Keratinocyte (primary cell): Measurements from ENCODE around the gene SCN8A. TPM values are rescaled to one million over a fixed set of nuclear protein-coding genes. Genes with fewer than 3 reads are reported as not detected.

Experiments
- DNase-seq: peaks from one replicate; pipeline ENCODE4 v3.0.0-alpha.2; 2011; ENCODE audit warnings: low read depth, missing footprints, low spot score
- FAIRE-seq: peaks from 2 replicates; lab custom pipeline; 2011; peaks lifted over from hg19 to GRCh38; lab: Jason Lieb, UNC
- H2AFZ ChIP-seq: 2 replicates; pipeline ENCODE4 v1.6.0; 2012; ENCODE audit warnings: low read length, control low read depth, inconsistent platforms; ENCODE audit not compliant: control insufficient read depth
- H3K27ac ChIP-seq: 2 replicates; pipeline ENCODE4 v1.5.1; 2011; ENCODE audit warnings: low read length; ENCODE audit not compliant: control insufficient read depth, insufficient read depth
- H3K27me3 ChIP-seq: 3 replicates; pipeline ENCODE4 v1.6.0; 2011; ENCODE audit warnings: low read length; ENCODE audit not compliant: control insufficient read depth, insufficient read depth; ENCODE audit errors: extremely low read depth
- H3K36me3 ChIP-seq, 2 experiments: 2 replicates in 1 of 2; 3 replicates in 1 of 2; pipeline ENCODE4 v1.5.1; 2011; ENCODE audit warnings: low read length in 2 of 2, mild to moderate bottlenecking in 1 of 2; ENCODE audit not compliant: control insufficient read depth in 2 of 2, insufficient read depth in 2 of 2; ENCODE audit errors: extremely low read depth in 1 of 2
- H3K4me1 ChIP-seq: 3 replicates; pipeline ENCODE4 v1.5.1; 2011; ENCODE audit warnings: low read length; ENCODE audit not compliant: control insufficient read depth, insufficient read depth; ENCODE audit errors: extremely low read depth
- H3K4me2 ChIP-seq: 3 replicates; pipeline ENCODE4 v1.6.0; 2011; ENCODE audit warnings: low read depth, low read length; ENCODE audit not compliant: control insufficient read depth, insufficient read depth; ENCODE audit errors: extremely low read depth
- H3K4me3 ChIP-seq, 3 experiments: fragments of 200-600 bp in 1 of 3; sonication (generic) in 1 of 3; 2 replicates in 2 of 3; 3 replicates in 1 of 3; pipeline ENCODE4 v1.5.1; 2011 to 2016; ENCODE audit warnings: low read length in 3 of 3, mild to moderate bottlenecking in 3 of 3, control low read depth in 2 of 3, inconsistent platforms in 1 of 3, low read depth in 1 of 3, mixed read lengths in 1 of 3, mixed run types in 1 of 3, moderate library complexity in 1 of 3; ENCODE audit not compliant: control insufficient read depth in 2 of 3, insufficient read depth in 2 of 3; ENCODE audit errors: extremely low read depth in 1 of 3
- H3K79me2 ChIP-seq: 2 replicates; pipeline ENCODE4 v1.6.0; 2012; ENCODE audit warnings: low read length; ENCODE audit not compliant: control insufficient read depth, insufficient read depth
- H3K9ac ChIP-seq: 3 replicates; pipeline ENCODE4 v1.6.0; 2011; ENCODE audit warnings: low read length; ENCODE audit not compliant: control insufficient read depth, insufficient read depth; ENCODE audit errors: extremely low read depth
- H3K9me1 ChIP-seq: 3 replicates; pipeline ENCODE4 v1.6.0; 2011; ENCODE audit warnings: low read length; ENCODE audit not compliant: control insufficient read depth, insufficient read depth; ENCODE audit errors: extremely low read depth
- H3K9me3 ChIP-seq: 2 replicates; pipeline ENCODE4 v1.5.1; 2012; ENCODE audit warnings: low read depth, low read length; ENCODE audit not compliant: control insufficient read depth
- H4K20me1 ChIP-seq: 3 replicates; pipeline ENCODE4 v1.6.0; 2011; ENCODE audit warnings: low read length; ENCODE audit not compliant: control insufficient read depth, insufficient read depth; ENCODE audit errors: extremely low read depth
- EZH2 ChIP-seq: IDR thresholded peaks from one replicate; pipeline ENCODE4 v1.6.1; 2012; ENCODE audit warnings: inconsistent platforms, mild to moderate bottlenecking, low read length, moderate library complexity
- dilution Hi-C: fragments of 300-500 bp; cut with MboI; formaldehyde crosslinking; loops from one replicate; pipeline ENCODE4 v1.7.0; 2020; ENCODE audit warnings: low sequenced_read_pairs; ENCODE audit not compliant: extremely low pct_ligation_motif_present
- polyA plus RNA-seq, 5 experiments: library from polyadenylated mRNA; depleted of rRNA in 3 of 5; stranded (reverse) in 3 of 5; stranded (forward) in 1 of 5; unstranded in 1 of 5; fragments of >200 nt; gene quantifications; 1 replicate in 1 of 5; 2 replicates in 3 of 5; 3 replicates in 1 of 5; pipeline versions ENCODE4 v1.2.1 to v1.2.3, GENCODE V29; 2011 to 2012; ENCODE audit warnings: missing spikeins in 2 of 5, low read depth in 1 of 5, low replicate concordance in 1 of 5
- TF ChIP-seq, protein P1 (sequence below), 3 experiments: IDR thresholded peaks in 1 of 3; conservative IDR thresholded peaks in 1 of 3; optimal IDR thresholded peaks in 1 of 3; 2 replicates in 2 of 3; 3 replicates in 1 of 3; pipeline versions ENCODE3 to v1.5.1; 2011; ENCODE audit warnings: low read length in 3 of 3, mild to moderate bottlenecking in 3 of 3, moderate library complexity in 2 of 3, control low read depth in 1 of 3, inconsistent platforms in 1 of 3; ENCODE audit not compliant: insufficient read depth in 2 of 3; ENCODE audit errors: extremely low read depth in 1 of 3

SCN8A gene
- polyA plus RNA-seq, 1 donor (not counting 4 experiments of a cell fraction or from before 2014, with no cell fraction given) = 1.1 TPM

DNA sequence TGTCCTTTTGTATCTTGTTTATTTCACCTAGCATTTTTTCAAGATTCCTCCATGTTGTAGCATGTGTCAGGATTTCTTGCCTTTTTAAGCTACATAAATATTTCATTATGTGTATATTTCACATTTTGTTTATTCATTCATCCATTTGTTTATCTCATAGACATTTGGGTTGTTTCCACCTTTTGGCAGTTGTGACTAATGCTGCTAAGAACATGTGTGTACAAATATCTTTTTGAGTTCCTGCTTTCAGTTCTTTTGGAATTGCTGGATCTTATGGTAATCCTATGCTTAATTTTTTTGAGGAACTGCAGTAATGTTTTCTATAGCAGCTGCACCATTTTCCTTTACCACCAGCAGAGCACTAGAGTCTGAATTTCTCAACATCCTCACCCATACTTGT, 62.4 kb downstream of the SCN8A start:
- DNase-seq (no peak), FAIRE-seq (no peak)
- Histone ChIP-seq H3K4me2 (no peak overlapping the region), H3K36me3 (no peaks in the 10 kb centered on the region), H3K79me2 (no peaks in the 10 kb centered on the region), H3K9me1 (no peaks in the 10 kb centered on the region), H3K9me3 (no peaks in the 10 kb centered on the region), H2AFZ (no peak overlapping the region), H3K27ac (no peak overlapping the region), H3K4me3 (no peak overlapping the region), H3K4me1 (no peaks in the 10 kb centered on the region), H4K20me1 (no peaks in the 10 kb centered on the region), H3K9ac (no peak overlapping the region), H3K27me3 (no peaks in the 10 kb centered on the region)
- TF ChIP-seq, protein P1, sequence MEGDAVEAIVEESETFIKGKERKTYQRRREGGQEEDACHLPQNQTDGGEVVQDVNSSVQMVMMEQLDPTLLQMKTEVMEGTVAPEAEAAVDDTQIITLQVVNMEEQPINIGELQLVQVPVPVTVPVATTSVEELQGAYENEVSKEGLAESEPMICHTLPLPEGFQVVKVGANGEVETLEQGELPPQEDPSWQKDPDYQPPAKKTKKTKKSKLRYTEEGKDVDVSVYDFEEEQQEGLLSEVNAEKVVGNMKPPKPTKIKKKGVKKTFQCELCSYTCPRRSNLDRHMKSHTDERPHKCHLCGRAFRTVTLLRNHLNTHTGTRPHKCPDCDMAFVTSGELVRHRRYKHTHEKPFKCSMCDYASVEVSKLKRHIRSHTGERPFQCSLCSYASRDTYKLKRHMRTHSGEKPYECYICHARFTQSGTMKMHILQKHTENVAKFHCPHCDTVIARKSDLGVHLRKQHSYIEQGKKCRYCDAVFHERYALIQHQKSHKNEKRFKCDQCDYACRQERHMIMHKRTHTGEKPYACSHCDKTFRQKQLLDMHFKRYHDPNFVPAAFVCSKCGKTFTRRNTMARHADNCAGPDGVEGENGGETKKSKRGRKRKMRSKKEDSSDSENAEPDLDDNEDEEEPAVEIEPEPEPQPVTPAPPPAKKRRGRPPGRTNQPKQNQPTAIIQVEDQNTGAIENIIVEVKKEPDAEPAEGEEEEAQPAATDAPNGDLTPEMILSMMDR (optimal IDR thresholded peaks at IDR 0.05 in 1 of 3, IDR thresholded peaks at IDR 0.05 in 1 of 3, conservative IDR thresholded peaks at IDR 0.05 in 1 of 3; ENCODE audit: extremely low read depth in 1 of 3, insufficient read depth in 2 of 3, low read length in 3 of 3) = no peak
- no peak for TF ChIP-seq EZH2
- dilution Hi-C loops = no loop called here

DNA sequence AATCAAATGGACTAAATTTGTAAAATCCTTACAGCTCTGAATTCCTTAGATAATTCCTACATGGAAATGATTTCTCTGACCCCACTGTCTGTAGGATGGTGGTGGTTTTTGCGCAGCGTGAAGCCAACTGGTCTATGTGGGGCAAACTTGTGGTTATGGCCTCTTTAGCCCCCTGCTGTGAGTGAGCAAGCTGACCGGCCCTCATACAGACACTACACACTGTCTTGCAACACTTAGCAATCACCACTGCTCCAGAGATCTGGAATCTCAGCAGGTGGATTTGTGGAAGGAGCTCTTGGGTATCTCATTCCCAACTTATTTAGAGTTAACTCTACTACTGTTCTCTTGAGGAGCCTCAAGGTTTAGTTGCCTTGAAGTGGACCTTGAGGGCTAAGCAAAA, 70.2 kb downstream of the SCN8A start:
- no peak overlapping the region for H3K4me3 ChIP-seq
- dilution Hi-C loops = no loop called here
- TF ChIP-seq, protein P1 (optimal IDR thresholded peaks at IDR 0.05 in 1 of 3, IDR thresholded peaks at IDR 0.05 in 1 of 3, conservative IDR thresholded peaks at IDR 0.05 in 1 of 3; ENCODE audit: extremely low read depth in 1 of 3, insufficient read depth in 2 of 3, low read length in 3 of 3) = no peak
- no peak for TF ChIP-seq EZH2
- DNase-seq = no peak
- H3K27ac ChIP-seq = no peak overlapping the region
- FAIRE-seq = no peak
- no peak overlapping the region for H2AFZ ChIP-seq
- no peak overlapping the region for H3K9ac ChIP-seq
- H4K20me1 ChIP-seq = no peaks in the 10 kb centered on the region
- H3K9me3 ChIP-seq = no peaks in the 10 kb centered on the region
- peaks cover 15% of the 10 kb centered on the region for H3K27me3 ChIP-seq
- H3K4me1 ChIP-seq = no peaks in the 10 kb centered on the region
- H3K79me2 ChIP-seq = no peaks in the 10 kb centered on the region
- no peak overlapping the region for H3K4me2 ChIP-seq
- H3K9me1 ChIP-seq = no peaks in the 10 kb centered on the region
- no peaks in the 10 kb centered on the region for H3K36me3 ChIP-seq
